ENCODE data around the gene SAMD10.

Gene SAMD10

DNA sequence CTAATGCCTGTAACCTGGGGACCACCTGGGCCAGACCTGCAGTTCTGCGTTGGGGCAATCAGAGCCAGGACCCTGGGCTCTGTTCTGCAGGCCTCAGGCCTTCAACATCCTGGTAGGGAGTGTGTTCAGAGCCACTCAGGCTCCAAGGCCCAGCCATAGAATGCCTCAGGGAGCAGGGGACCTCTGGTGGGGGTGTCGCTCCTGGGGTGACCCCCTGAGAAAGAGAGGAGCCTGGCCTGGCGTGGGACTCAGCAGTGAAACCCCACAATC, 35.7 kb downstream of the SAMD10 start:
- Histone ChIP-seq H3K4me1 (ENCODE audit: control insufficient read depth, insufficient read depth, low read length) (peaks cover 2% of the 10 kb centered on the region), H3K36me3 (ENCODE audit: control insufficient read depth, insufficient read depth, low read length) (peaks cover 32% of the 10 kb centered on the region), H3K4me3 (ENCODE audit: low read length) (no peak overlapping the region), H3K9ac (ENCODE audit: low read length) (no peak overlapping the region), H3K27me3 (ENCODE audit: control insufficient read depth, insufficient read depth, low read length) (no peaks in the 10 kb centered on the region), H3K27ac (ENCODE audit: low read depth, low read length) (no peak overlapping the region)

DNA sequence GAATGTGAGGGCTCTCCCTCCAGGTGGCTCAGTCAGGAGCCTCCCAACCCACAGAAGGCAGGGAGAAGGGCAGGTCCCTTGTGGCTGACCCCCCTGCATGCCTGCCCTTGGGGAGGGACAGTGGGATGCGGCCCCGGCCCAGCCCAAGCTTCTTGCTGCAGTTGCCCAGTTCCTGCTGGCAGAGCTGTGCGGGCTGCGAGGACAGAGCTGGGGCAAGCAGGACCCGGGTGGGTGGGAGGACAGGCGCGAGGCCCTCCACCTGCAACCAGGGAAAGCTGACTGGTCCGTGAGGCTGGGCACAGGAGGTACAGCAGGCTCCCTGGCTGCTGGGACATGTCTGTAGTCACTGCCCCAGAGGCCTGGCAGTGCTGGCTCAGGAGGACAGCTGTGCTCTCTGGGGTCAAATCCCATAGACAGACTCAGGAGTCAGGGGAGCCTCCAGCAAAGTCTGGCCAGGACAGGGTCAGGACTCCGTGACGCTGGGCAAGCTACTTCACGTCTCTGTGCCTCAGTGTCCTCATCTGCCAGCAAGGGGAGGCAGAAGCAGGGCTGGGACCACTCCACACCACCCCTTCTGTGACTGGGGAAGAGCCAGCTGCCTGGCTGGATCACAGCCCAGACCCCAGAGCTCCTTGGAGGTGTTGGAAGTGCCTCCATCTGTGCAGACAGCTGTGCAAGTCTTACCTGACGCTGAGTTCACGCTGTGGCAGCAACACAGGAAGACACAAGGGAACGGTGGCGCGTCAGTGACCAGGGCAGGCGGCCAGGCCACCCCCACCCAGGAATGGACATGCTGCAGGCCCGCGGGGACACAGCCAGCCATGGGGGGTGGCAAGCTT, 36.3 kb downstream of the SAMD10 start:
- Histone ChIP-seq H3K27ac (ENCODE audit: low read depth, low read length) (no peak overlapping the region), H3K9ac (ENCODE audit: low read length) (no peak overlapping the region), H3K27me3 (ENCODE audit: control insufficient read depth, insufficient read depth, low read length) (no peaks in the 10 kb centered on the region), H3K36me3 (ENCODE audit: control insufficient read depth, insufficient read depth, low read length) (peaks cover 33% of the 10 kb centered on the region), H3K4me1 (ENCODE audit: control insufficient read depth, insufficient read depth, low read length) (no peaks in the 10 kb centered on the region), H3K4me3 (ENCODE audit: low read length) (no peak overlapping the region)

DNA sequence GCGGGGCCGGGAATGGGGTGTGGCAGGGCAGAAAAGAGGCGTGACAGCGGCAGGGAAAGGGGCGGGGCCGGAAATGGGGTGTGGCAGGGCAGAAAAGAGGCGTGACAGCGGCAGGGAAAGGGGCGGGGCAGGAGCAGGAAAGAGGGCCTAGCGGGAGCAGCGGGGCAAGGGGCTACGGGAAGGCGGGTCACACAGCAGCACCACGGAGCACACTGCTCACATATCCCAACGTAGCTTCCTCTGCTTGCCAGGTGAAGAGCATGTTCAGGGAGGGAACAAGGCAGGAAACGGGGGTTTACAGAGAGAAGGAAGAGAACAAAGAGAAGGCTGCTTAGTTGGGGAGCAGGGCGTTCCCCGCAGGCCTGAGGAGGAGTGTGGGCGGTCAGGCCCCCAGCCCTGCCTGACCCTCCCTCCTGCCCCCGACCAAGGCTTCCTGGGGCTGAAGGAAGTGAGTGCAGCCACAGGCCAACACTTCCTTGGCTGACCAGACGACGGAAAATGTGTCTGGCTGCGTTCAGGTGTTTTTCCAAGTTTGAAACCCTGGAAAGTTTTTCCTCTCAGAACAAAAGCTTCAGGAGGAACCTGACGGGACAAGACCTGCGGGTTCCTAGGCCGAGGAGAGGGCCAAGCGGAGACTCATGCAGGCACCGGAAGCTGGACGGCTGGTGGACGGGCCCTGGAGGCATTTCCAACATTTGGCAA, 37.0 kb downstream of the SAMD10 start:
- Histone ChIP-seq H3K36me3 (ENCODE audit: control insufficient read depth, insufficient read depth, low read length) (peaks cover 36% of the 10 kb centered on the region), H3K27me3 (ENCODE audit: control insufficient read depth, insufficient read depth, low read length) (no peaks in the 10 kb centered on the region), H3K4me3 (ENCODE audit: low read length) (no peak overlapping the region), H3K27ac (ENCODE audit: low read depth, low read length) (peak overlapping the region; percentile 32), H3K9ac (ENCODE audit: low read length) (no peak overlapping the region), H3K4me1 (ENCODE audit: control insufficient read depth, insufficient read depth, low read length) (no peaks in the 10 kb centered on the region)

DNA sequence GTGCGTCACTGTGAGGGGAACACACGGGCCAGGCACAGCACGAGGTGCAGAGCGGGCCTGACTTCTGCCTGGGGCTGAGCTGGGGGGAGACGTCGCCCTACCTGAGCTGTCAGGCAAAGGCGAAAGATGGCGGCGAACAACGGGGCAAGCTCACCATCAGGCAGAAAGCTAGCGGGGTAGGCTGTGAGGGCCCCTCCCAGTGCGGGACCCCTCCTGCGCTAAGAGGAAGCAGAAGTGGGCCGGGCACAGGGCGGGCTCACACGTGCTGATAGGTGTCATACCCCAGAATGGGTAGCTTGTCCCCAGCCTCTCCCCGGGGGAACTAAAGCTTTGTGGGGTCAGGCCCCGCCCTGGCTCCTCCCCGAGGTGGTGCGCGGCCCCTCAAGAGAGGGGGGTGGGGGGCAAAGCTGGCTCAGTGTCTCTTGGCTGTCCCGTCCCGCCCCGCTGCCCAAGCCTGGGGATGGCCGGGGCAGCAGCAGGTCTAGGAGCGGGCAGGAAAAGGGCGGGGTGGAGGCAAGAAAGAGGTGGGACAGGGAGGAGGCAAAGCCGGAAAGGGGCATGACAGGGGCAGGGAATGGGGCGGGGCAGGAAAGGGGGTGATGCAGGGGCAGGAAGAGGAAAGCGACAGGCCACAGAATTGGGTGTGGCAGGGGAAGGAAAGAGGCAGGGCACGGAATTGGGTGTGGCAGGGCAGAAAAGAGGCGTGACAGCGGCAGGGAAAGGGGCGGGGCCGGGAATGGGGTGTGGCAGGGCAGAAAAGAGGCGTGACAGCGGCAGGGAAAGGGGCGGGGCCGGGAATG, 38.0 kb downstream of the SAMD10 start:
- Histone ChIP-seq H3K9ac (ENCODE audit: low read length) (no peak overlapping the region), H3K36me3 (ENCODE audit: control insufficient read depth, insufficient read depth, low read length) (peaks cover 36% of the 10 kb centered on the region), H3K27me3 (ENCODE audit: control insufficient read depth, insufficient read depth, low read length) (no peaks in the 10 kb centered on the region), H3K4me1 (ENCODE audit: control insufficient read depth, insufficient read depth, low read length) (no peaks in the 10 kb centered on the region), H3K27ac (ENCODE audit: low read depth, low read length) (no peak overlapping the region), H3K4me3 (ENCODE audit: low read length) (no peak overlapping the region)

DNA sequence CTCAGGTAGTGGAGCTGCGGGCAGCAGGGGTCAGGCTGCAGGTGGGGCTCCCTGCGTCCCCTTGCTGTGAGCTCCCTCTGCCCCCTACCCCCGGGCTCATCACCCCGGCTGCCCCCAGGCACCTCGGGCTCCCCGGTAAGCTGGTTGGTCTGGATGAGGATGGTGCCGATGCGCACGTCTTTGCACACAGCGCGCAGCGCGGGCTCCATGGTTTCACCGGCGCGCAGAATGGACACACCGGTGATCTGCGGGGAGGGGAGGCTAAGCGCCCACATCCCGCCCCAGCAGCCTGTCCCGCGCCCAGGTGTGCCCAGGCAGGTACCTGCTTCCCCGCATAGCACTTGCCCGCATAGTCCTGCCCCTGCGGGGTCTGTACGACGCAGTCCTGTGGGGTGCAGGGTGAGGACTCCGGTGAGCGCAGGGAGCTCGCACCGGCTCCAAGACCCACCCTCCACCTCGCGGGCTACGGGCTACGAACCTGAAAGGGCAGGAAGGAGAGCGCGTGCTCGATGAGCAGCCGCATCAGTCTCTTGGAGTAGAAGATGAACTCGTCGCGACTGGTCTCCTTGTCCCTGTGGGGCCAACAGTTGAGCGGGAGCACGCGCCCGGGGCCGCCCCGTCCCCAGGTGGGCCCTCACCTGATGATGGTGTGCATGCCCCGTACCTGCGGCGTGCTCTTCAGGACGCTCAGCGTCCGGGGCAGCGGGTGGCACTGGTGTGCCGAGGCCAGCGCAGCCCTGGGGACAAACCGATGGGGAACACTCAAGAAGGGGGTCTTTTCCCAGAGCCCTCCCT, 38.8 kb downstream of the SAMD10 start:
- Histone ChIP-seq H3K4me3 (ENCODE audit: low read length) (no peak overlapping the region), H3K27me3 (ENCODE audit: control insufficient read depth, insufficient read depth, low read length) (no peaks in the 10 kb centered on the region), H3K9ac (ENCODE audit: low read length) (no peak overlapping the region), H3K4me1 (ENCODE audit: control insufficient read depth, insufficient read depth, low read length) (no peaks in the 10 kb centered on the region), H3K27ac (ENCODE audit: low read depth, low read length) (no peak overlapping the region), H3K36me3 (ENCODE audit: control insufficient read depth, insufficient read depth, low read length) (peaks cover 32% of the 10 kb centered on the region)

DNA sequence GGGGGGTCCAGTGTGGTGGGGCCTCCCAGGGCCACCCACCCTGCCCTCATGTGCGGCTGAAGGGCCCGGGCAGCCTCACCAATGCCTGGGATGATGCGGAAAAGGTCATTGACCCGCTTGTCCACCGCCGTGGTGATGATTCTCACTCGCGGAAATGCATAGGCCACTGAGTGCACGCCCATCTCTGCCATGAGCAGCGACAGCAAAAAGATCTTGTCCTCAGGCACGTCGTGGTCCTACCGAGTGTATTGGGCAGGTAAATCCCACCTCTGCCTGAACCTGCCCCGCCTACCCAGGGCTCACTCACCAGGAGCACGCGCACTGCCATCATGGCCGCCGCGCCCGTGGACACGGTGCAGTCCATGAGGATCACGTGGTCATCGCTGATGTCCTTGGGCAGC, 39.4 kb downstream of the SAMD10 start:
- Histone ChIP-seq H3K27me3 (ENCODE audit: control insufficient read depth, insufficient read depth, low read length) (no peaks in the 10 kb centered on the region), H3K9ac (ENCODE audit: low read length) (no peak overlapping the region), H3K27ac (ENCODE audit: low read depth, low read length) (no peak overlapping the region), H3K36me3 (ENCODE audit: control insufficient read depth, insufficient read depth, low read length) (peaks cover 36% of the 10 kb centered on the region), H3K4me3 (ENCODE audit: low read length) (no peak overlapping the region), H3K4me1 (ENCODE audit: control insufficient read depth, insufficient read depth, low read length) (no peaks in the 10 kb centered on the region)

DNA sequence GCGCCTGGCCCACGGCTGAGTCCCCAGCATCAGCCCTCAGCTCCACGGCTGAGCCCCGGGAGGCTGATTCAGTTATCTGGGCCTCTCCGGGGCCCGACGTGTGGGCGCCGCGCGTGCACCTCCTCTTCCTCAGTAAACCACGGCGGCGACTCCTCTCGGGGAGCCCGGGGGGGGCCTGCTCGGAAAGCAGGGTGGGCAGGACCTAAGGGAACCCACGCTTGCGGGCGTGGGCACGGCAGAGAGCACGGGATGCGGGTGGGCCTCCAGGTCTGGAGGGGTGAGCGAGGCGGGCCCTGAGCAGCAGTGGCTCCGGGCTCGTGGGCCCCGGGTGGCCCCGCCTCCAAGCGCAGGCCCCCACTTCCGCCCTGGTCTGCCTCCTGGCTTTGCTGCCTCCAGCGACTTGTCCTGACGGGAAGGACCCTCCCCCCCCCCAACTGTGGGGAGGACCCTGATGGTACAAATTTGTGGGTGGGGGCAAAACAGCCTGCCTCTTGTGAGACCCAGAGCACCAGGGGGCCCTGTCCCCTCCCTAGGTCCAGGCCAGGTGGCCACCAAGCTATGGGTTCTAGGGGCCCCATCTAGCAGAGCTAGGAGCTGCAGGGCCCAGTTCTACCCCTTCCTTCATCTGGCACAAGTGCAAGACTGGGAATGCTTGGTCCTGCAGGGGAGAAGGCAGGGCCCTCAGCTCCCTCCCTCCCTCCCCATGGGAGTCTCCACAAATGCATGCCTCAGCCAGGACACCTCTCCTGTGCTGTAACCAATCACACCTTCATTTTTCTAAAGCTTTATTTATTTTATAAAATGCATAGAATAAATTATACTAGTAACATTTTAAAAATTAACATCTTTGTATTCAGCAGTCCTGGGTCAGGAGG, 40.1 kb downstream of the SAMD10 start:
- Histone ChIP-seq H3K4me3 (ENCODE audit: low read length) (no peak overlapping the region), H3K36me3 (ENCODE audit: control insufficient read depth, insufficient read depth, low read length) (peaks cover 37% of the 10 kb centered on the region), H3K9ac (ENCODE audit: low read length) (no peak overlapping the region), H3K27me3 (ENCODE audit: control insufficient read depth, insufficient read depth, low read length) (no peaks in the 10 kb centered on the region), H3K4me1 (ENCODE audit: control insufficient read depth, insufficient read depth, low read length) (no peaks in the 10 kb centered on the region), H3K27ac (ENCODE audit: low read depth, low read length) (no peak overlapping the region)

DNA sequence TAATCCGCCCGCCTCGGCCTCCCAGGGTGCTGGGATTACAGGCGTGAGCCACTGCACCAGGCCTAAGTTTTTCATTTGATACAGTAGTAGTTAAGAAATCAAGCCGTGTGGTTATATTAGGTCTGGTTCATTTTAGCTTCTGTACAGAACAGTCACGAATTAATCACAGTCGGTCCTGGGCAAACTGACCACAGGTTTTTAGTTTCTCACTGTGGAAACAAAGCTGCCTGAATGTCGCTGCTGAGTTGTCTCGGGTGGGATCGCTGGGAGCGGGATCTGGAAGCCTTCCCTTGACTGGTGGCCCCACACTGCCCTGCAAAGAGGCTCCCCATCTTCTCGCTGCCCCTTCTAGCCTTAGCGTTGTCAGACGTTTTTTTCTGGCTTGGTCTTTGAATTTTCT, 41.8 kb downstream of the SAMD10 start:
- H3K4me3 ChIP-seq (ENCODE audit: low read length): no peak overlapping the region
- no peak overlapping the region for H3K9ac ChIP-seq (ENCODE audit: low read length)
- H3K27ac ChIP-seq (ENCODE audit: low read depth, low read length): no peak overlapping the region
- H3K27me3 ChIP-seq (ENCODE audit: control insufficient read depth, insufficient read depth, low read length): no peaks in the 10 kb centered on the region
- H3K4me1 ChIP-seq (ENCODE audit: control insufficient read depth, insufficient read depth, low read length): no peaks in the 10 kb centered on the region
- peaks cover 27% of the 10 kb centered on the region for H3K36me3 ChIP-seq (ENCODE audit: control insufficient read depth, insufficient read depth, low read length)

DNA sequence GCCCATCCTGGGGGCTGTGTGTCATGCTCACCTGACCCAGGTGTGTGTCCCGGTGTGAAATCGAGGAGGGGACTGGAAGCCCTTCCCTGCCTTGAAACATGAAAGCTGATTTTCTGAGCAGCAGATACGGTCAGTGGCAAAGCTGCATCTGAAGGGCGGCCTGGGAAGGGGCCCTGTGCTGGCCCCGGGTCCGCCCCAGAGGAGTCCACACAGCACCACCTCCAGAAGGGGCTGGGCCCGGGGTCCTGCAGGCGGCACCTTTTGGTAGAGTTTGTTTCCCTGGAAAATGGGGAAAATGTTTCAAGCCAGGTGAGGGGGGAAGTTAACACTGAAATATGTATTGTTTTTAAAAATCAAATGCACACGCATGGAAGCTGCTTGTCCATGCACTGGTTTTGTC, 44.0 kb downstream of the SAMD10 start:
- no peaks in the 10 kb centered on the region for H3K27me3 ChIP-seq (ENCODE audit: control insufficient read depth, insufficient read depth, low read length)
- H3K27ac ChIP-seq (ENCODE audit: low read depth, low read length): no peak overlapping the region
- H3K36me3 ChIP-seq (ENCODE audit: control insufficient read depth, insufficient read depth, low read length): peaks cover 41% of the 10 kb centered on the region
- H3K4me1 ChIP-seq (ENCODE audit: control insufficient read depth, insufficient read depth, low read length): no peaks in the 10 kb centered on the region
- no peak overlapping the region for H3K4me3 ChIP-seq (ENCODE audit: low read length)
- H3K9ac ChIP-seq (ENCODE audit: low read length): no peak overlapping the region

DNA sequence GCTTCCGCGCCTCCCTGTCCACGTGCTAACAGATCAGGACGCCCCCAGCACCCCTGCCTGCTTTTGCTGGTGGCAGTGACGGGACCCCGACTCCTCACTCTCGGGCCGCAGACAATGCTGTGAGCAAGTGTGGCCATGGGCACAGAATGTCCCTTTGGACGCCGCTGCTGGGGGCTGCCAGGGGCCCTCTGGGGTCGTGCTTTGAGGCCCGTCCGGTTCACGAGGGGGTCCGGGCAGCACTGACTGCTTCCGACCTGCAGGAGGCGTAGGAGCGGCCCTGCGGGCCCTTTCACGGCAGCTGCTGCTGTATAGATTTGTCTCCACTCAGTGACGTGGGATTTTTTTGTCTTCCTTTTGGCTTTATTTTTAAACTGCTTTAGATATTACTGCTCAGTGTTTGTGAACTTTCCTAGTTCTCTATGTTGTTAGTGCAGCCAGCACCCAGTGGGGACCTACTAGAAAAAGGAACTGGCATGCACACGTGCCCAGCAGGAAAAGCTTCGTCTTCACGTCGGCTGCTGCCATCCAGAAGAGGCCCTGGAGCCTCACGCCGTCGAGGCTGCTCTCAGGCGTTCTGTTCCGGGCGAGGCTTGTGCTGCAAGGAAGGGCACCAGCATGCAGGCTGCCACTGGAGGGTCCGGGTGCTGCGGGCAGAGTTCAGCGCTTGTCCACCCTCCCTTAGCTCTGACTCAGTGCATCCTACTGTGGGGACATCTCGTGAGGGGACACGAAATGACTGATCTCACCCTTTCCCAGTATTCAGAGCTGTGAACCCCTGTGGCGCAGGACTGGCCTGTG, 45.0 kb downstream of the SAMD10 start:
- Histone ChIP-seq H3K36me3 (ENCODE audit: control insufficient read depth, insufficient read depth, low read length) (peaks cover 37% of the 10 kb centered on the region), H3K4me3 (ENCODE audit: low read length) (no peak overlapping the region), H3K4me1 (ENCODE audit: control insufficient read depth, insufficient read depth, low read length) (no peaks in the 10 kb centered on the region), H3K27me3 (ENCODE audit: control insufficient read depth, insufficient read depth, low read length) (no peaks in the 10 kb centered on the region), H3K9ac (ENCODE audit: low read length) (no peak overlapping the region), H3K27ac (ENCODE audit: low read depth, low read length) (no peak overlapping the region)

DNA sequence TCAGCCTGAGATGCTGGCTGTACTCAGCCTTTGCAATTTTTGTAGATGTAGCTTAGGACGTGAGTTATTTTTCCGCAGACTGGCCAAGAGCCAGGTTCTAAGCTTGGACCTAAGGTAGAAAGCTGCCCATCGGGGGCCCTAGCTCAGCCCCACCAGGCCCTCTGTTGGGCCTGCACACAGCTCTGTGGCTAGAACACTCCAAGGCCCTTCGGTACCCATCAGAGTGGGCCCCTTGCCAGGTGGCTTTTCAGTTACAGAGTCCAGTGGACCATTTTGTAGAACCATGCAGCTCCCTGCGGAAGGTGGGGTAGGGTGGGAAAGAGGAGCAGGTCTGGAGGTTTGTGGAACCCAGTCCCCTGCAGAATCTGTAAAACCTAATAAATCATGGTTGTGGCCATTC, 45.8 kb downstream of the SAMD10 start:
- H3K36me3 ChIP-seq (ENCODE audit: control insufficient read depth, insufficient read depth, low read length): peaks cover 42% of the 10 kb centered on the region
- no peak overlapping the region for H3K9ac ChIP-seq (ENCODE audit: low read length)
- H3K27ac ChIP-seq (ENCODE audit: low read depth, low read length): no peak overlapping the region
- H3K4me1 ChIP-seq (ENCODE audit: control insufficient read depth, insufficient read depth, low read length): no peaks in the 10 kb centered on the region
- H3K4me3 ChIP-seq (ENCODE audit: low read length): no peak overlapping the region
- H3K27me3 ChIP-seq (ENCODE audit: control insufficient read depth, insufficient read depth, low read length): no peaks in the 10 kb centered on the region

Data from rectal smooth muscle tissue (tissue), 1 donor.